ENCODE measurements around the gene SPATA2L. TPM values are rescaled to one million over a fixed set of nuclear protein-coding genes. Genes with fewer than 3 reads are reported as not detected.

The SPATA2L gene
- total and polyA plus RNA-seq, 10 of the 15 experiments (the other 5 are each of a cell fraction or from before 2014, with no cell fraction given) = 0.20 to 6.9 (median 3.9) TPM; not detected in 1

- TF ChIP-seq CUX1 (IDR thresholded peaks at IDR 0.05; ENCODE audit: insufficient replicate concordance, low read depth, low read length) (no peak), CHD4 (IDR thresholded peaks at IDR 0.05) (no peak), CHD2 (IDR thresholded peaks at IDR 0.05; ENCODE audit: borderline replicate concordance, low read depth, low read length) (peak; percentile 57; the same call in 1 of the 2 replicates), TCF7 (IDR thresholded peaks at IDR 0.05; ENCODE audit: borderline replicate concordance) (no peak), RBBP5 (conservative IDR thresholded peaks at IDR 0.05) (no peak), ETV6 (conservative IDR thresholded peaks at IDR 0.05 in 1 of 2, IDR thresholded peaks at IDR 0.05 in 1 of 2; ENCODE audit: borderline replicate concordance in 1 of 2, low read depth in 1 of 2) (0 out of 4 replicates have a peak, but pooled peaks of 1 of the 2 experiments have one; percentile 43), USF2 (IDR thresholded peaks at IDR 0.05; ENCODE audit: borderline replicate concordance, low read depth, low read length) (no peak), KLF5 (IDR thresholded peaks at IDR 0.05; ENCODE audit: partially characterized antibody) (peak; percentile 87), SREBF2 (IDR thresholded peaks at IDR 0.05; ENCODE audit: low read length) (peak; percentile 66; the same call in 1 of the 2 replicates), TARDBP (IDR thresholded peaks at IDR 0.05; ENCODE audit: borderline replicate concordance) (peak; percentile 70; the same call in 1 of the 2 replicates), IKZF1 (conservative IDR thresholded peaks at IDR 0.05) (peak; percentile 94), CREB1 (IDR thresholded peaks at IDR 0.05; ENCODE audit: low read depth) (peak; percentile 71), MTA3 (IDR thresholded peaks at IDR 0.05; ENCODE audit: borderline replicate concordance, low read length) (no peak), ZZZ3 (IDR thresholded peaks at IDR 0.05; ENCODE audit: control insufficient read depth, insufficient read length, low read depth) (no peak), EP300 (IDR thresholded peaks at IDR 0.05; ENCODE audit: borderline replicate concordance in 1 of 2, control insufficient read depth in 1 of 2, low read depth in 2 of 2, low read length in 2 of 2) (no peak), BACH1 (IDR thresholded peaks at IDR 0.05; ENCODE audit: borderline replicate concordance) (peak; percentile 100), NBN (IDR thresholded peaks at IDR 0.05) (no peak), POU2F2 (IDR thresholded peaks at IDR 0.05; ENCODE audit: borderline replicate concordance, low read depth, low read length) (peak; percentile 75; the same call in 1 of the 3 replicates), SMAD1 (IDR thresholded peaks at IDR 0.05; ENCODE audit: low read depth, partially characterized antibody) (no peak), SUPT20H (IDR thresholded peaks at IDR 0.05; ENCODE audit: borderline replicate concordance, control insufficient read depth, low read depth, low read length) (no peak), MEF2B (IDR thresholded peaks at IDR 0.05; ENCODE audit: partially characterized antibody, poor library complexity, severe bottlenecking) (peak; percentile 34), JUND (IDR thresholded peaks at IDR 0.05; ENCODE audit: low read depth, low read length) (peak; percentile 52; the same call in 1 of the 2 replicates)
Measured at GRCh38 chr16:89720813-89721545, 19.5 kb upstream of the SPATA2L start, which contains the start of the genes VPS9D1 and ZNF276 (continued).
